Medulla oblongata (tissue), 1 donor: Measurements from ENCODE around the gene TCN2.
"Not testable (repeated sequence)": the region's sequence is repeated elsewhere in the genome, so short reads cannot be mapped to it uniquely, and the experiment has no call there.

Experiments
- DNase-seq: peaks from one replicate; pipeline ENCODE4 v3.0.0-alpha.2; 2015; ENCODE audit errors: extremely low spot score

Gene TCN2

DNA sequence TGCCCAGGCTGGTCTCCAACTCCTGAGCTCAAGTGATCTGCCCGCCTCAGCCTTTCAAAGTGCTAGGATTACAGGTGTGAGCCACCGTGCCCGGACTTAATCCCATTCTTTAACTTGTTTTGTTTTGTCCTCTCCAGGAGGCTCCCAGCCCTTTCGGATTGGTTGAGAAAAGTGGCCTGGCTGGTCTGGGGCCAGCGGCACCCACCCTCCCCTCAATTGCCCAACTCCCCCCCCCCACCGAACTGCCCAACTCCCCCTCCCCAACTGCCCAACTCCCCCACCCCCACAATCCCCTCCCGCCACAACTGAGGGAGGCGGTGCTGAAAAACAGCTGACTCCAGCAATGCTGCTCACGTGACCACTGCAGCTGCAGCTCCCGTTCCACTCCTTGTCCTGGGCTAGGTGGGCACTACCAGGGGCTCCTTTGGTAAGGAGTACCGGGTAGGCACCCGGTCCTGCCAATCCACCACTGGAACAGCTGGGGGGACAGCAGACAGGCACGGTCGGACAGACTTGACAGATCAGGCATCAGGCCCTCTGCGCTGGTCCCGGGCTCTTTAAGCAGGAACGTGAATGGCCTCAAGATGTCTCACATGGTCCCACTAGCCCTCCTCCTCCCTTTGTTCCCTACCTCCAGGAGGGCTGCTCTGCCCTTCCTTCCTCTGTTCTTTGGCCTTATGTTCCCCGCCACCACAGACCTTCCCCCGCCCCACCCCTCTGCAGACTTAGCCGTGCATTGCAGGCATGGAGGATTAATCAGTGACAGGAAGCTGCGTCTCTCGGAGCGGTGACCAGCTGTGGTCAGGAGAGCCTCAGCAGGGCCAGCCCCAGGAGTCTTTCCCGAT, at the start of gene TCN2:
TCN2 (plus strand) TSS at position 720 of the 845 bp plus-strand sequence. CDS start 158 bp downstream, outside the sequence.
- peak; percentile 87 for DNase-seq

DNA sequence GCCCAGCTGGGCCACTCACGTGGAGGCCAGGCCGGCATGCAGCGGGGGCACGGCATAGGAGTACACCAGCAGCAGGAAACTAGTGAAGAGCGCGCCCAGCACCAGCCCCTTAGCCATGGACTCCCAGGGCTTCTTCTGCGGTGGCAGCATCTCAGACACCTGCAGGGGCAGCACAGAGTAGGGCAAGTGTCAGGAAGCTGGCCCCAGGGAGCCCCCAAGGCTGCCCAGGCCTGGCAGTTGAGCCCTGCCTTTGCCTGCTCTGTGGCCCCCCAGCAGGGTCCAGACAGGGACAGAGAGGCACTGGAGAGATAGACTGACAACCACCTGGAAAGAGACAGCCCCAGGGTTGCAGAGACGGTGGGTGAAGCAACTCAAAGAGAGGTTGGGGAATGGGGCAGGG, 49.7 kb upstream of the TCN2 start:
- no peak for DNase-seq

DNA sequence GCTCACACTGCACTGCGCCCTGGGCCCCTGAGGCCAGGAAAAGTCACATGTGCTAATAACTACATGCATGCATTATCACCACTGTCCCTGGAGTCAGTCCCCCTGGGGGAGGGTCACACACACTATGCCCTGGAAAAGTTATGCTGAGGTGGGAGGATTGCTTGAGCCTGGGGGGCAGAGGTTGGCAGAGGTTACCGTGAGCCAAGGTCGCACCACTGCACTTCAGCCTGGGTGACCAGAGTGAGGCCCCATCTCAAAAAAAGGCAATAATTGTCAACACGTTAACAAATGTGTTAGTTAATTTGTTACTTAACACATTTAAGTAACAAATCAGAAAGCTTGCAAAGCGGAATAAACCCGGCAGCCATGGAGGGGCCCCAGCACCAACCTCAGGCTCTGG, 47.1 kb upstream of the TCN2 start:
- no peak for DNase-seq

DNA sequence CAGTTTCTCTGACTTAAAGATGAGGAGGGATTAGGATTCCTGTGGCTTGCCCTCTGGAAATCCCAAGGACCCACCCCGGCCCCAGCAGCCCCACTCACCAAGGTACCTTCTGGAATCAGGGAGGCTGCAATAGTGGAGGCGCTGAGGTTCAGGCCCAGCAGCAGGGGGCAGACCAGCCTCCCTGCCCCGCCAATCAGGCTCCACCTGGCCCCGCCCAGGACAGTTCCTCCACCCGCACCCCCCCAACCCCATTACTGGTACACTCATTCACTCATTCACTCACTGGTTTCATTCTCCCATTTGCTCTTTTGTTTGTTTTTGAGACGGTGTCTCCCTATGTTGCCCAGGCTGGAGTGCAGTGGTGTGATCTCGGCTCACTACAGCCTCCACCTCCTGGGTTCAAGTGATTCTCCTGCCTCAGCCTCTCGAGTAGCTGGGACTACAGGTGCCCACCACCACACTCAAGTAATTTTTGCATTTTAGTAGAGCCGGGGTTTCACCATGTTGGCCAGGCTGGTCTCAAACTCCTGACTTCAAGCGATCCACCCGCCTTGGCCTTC, 46.3 kb upstream of the TCN2 start:
- DNase-seq = not testable (repeated sequence)

DNA sequence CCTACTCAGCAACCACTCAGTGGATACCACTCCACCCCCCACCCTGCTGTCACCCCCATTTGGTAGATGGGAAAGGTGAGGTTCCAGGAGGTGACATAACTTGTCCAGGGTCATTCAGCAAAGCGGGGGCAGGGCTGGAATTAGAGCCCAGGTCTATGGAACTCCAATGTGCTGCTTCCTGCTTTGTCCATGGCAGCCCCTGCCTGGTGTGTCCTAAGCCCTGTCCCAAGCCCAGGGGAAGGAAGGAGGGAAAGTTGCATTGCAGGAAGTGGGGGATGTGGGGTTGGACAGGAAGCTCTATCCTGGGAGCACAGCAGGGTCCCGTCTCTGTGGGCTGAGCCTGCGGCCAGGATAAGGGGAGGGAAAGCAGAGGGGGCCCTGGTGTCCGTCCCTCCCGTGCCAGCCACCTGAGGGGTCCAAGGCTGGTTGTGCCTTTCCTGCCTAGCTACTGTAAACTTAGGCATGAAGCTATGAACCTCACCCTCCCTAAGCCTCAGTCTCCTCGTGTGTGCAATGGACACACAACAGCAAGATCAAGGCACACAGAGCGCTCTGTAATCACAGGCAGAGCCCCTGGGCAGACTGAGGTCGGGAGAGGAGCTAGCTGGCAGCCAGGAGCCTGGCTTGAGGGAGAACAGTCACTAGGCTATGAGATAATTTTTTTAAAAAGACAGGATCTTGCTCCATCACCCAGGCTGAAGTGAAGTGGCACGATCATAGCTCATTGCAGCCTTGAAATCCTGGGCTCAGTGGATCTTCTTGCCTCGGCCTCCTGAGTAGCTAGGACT, 45.4 kb upstream of the TCN2 start:
- DNase-seq = no peak

DNA sequence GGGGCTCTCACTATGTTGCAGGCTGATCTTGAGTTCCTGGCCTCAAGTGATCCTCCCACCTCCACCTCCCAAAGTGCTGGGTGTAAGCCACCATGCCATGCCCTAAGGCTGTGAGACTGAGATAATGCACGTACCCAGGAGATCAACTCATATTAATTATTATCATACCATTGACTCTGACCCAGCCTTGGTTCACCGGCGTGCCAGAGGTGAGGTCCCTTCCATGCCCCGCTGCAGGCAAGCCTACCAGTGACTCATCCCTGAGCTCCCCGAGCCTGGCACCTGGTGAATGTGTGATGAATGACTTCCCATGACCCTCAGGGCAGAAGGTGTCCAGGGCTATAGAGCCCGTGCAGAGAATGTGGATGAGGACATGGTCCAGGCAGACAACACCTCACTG, 44.6 kb upstream of the TCN2 start:
- DNase-seq = no peak

DNA sequence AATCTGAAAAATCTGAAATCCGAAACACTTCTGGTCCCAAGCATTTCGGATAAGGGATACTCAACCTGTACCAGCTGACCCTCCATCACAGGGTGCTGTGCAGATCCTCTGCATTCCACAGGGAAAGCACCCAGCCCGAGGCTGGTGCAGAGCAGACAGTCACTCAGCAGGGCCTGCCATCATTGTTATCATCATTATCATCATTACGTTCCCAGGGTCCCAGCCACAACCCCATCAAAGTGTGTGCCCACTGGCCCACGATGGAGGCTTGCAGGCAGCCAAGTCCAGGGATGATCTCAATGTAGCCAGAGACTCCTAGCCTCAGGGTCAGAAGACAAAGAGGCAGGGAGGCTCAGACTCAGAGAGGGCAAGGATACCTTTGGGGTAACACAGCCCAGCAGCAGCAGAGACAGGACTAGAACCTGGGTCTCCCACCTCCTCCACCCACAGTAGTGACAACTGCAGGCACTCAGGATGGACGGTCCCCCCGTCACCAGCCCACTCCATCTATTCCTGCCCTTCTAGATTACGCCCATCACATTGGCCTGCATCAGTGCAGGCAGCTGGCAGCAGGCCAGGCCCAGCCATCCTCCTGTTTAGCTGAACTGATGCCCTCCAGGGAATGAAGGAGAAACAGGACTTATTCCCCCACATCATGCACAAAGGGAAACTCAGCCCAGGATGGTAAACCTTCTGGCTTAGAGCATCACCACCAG, 42.8 kb upstream of the TCN2 start:
- no peak for DNase-seq

DNA sequence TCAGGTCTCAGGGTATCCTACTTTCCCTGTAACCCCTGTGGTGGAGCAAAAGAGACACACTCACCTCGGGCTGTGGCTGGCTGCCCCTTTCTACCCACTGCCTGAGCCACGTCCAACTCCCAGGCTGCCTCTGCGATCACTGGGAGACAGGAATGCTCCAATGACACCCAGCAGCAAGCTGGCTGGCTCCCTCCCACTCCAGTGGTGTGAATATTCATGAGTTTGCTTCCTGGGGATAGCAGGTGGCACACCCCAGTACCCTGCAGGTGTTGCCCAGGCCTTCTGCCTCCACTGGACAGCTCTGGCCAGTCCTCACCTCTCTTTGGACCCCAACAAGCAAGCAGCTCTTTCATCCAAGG, 42.2 kb upstream of the TCN2 start:
- DNase-seq = no peak

DNA sequence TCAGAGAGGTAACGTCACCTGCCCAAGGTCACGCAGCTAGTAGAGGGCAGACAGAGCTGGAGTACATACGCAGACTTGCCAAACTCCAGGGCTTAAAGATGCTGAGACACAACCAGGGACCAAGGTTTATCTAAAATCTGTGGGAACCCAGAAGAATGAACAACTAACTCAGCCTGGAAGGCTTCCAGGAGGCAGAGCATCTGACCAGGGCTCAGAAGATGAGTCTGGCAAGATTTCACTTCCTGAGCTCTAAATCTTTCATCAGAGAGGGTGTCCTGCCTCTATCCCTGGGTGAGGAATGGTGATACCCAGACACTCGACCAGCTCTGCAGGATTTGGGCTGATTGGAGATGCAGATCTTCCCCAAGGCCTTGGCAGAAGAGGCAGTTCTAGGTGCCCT, 41.6 kb upstream of the TCN2 start:
- DNase-seq = peak; percentile 41

DNA sequence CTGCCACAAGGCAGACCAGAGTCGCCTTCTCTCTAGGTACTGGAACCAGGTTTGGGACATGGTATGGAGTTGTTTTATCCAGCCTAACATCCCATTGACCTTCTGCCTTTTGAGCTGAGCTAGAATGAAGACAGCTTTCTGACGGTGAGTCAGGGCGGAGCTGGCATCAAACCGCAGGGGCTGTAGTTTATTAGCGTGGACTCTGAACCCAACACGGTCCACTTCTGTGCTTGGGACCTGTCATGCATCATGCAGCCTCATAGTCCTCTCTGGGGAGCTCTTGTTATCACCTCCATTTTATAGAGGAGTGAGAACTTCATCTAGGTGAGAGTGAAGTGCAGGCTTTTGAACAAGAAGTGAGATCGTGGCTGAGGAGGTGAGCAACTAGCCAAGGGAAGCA, 40.8 kb upstream of the TCN2 start:
- no peak for DNase-seq

DNA sequence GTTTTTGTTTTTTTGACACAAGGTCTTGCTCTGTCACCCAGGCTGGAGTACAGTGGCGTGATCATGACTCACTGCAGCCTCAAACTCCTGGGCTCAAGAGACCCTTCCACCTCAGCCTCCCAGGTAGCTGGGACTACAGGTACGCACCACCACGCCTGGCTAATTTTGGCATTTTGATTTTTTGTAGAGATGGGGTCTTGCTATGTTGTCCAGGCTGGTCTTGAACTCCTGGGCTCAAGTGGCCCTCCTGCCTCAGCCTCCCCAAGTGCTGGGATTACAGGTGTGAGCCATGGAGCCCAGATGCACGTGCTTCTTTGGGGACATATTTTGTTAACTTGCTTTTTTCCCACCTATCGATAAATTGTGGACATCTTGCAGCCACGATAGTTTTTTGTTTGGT, 39.7 kb upstream of the TCN2 start:
- not testable (repeated sequence) for DNase-seq

DNA sequence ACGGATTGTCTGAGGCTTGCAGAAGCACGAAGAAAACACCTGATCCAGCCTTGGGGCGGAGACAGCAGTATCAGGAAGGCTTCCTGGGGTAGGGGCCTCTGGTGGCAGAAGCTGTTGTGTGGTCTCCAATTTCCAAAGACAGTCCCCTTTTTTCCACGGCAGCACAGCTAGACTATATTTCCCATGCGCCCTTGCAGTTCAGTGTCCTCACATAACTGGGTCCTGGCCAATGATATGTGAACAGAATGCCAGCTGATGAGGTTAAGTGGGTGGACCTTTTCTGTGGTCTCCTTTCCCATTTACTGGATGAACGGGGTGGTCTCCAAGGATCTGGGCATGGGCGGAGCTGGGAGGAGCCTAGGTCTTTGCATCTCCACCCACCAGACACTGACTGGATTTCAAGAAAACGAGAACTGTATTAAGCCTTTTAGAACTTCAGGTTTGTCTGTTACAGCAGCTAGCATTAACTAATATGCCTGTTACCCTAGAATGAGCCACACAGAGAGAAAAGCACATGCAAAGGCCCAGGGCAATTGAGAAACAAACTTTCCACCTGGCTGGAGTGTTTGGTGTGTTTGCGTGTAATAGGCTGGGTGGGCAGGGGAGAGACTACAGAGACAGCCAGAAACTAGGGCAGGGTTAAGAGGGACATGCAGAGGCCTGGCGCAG, 38.7 kb upstream of the TCN2 start:
- DNase-seq = no peak

DNA sequence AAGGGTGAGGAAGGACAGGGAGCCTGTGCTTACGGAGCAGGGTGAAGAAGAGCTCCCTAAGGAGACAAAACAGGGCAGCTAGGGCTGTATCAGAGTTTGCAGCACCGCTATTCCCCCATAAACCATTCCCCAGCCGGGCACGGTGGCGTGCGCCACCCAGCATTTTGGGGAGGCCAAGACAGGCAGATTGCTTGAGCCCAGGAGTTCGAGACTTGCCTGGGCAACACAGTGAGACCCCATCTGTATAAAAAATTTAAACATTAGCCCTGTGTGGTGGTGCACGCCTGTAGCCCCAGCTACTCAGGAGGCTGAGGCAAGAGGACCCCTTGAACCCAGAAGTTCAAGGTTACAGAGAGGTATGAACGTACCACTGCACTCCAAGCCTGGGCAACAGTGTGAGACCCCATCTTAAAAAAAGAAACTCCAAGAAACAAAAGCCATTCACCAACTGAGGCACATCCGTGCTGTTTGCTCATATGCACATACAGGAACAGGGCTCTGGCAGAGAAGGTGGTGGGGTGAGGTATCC, 37.2 kb upstream of the TCN2 start:
- DNase-seq = no peak

DNA sequence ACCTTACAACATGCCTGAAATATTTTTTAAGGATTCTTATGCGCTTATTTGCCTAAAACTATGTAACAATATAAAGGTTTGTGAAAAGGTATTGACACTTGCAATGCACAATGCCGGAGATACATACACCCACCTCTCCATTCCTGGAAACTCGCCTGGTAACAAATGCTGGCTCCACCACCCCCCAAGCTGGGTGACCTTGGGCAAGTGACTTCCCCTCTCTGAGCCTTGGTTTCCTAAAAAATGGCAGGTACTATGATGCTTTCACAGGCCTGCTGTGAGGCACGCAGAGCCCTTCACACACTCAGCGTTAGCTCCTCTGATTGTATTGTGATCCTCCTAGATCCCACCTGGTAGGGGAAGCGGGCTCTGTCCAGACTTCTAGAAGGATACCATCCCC, 34.8 kb upstream of the TCN2 start:
- no peak for DNase-seq

DNA sequence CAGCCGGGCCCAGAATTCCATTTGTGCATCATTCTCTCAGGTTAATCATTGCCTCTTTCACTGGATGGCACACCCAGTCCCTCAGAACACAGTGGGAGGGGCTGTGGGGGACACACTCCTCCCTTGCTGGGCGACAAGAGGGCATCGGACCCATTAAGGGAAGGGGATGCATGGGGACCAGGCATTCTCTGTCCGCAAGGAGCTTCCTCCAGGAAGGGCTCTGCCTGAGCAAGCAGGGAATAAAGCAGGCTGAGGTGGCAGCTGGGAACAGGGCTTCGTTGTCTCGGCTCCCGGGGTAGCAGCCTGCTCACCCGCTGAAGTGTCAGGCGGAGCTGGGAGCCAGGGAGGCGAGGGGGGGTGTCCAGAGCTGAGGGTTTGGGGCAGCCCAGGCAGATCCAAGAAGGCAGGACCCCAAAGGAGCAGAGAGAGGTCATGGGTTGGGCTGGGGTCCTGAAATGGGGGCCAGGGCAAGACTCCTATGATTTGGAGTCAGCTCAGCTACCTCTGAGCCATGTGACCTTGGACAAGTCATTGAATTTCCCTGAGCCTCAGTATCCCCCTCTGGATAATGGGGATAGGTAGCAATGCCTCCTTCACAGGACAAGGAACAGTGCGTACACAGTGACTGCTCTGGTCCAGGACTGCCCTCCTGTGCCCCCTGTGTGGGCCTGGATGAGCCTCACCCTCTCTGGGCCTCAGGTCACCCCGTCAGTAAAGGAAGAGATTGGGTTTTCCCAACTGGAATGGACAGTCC, 34.0 kb upstream of the TCN2 start:
- DNase-seq = peak; percentile 66

DNA sequence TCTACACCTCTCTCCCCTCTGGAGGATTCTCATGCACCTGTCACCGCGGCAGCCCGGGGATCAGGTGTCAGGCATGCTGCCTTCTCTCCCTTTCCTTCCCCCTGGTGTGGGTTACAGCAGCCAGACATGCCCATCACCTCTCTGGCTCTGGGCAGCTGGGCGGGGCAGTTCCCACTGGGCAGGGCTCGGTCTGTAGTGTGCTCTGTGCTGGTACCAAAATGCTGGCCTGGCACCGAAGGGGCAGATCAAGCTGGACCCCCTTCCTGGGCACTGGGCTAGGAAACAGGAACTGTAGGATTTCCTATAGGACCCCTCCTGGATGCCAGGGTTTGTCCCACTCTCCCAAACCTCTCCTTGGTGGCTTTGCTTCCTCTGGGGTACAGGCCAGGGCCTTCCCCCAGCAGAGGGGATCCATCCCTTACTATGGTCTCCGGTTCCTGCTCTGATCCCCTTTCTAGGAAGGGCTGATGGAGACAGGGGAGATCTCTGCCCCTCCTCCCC, 33.3 kb upstream of the TCN2 start:
- peak; percentile 20 for DNase-seq

DNA sequence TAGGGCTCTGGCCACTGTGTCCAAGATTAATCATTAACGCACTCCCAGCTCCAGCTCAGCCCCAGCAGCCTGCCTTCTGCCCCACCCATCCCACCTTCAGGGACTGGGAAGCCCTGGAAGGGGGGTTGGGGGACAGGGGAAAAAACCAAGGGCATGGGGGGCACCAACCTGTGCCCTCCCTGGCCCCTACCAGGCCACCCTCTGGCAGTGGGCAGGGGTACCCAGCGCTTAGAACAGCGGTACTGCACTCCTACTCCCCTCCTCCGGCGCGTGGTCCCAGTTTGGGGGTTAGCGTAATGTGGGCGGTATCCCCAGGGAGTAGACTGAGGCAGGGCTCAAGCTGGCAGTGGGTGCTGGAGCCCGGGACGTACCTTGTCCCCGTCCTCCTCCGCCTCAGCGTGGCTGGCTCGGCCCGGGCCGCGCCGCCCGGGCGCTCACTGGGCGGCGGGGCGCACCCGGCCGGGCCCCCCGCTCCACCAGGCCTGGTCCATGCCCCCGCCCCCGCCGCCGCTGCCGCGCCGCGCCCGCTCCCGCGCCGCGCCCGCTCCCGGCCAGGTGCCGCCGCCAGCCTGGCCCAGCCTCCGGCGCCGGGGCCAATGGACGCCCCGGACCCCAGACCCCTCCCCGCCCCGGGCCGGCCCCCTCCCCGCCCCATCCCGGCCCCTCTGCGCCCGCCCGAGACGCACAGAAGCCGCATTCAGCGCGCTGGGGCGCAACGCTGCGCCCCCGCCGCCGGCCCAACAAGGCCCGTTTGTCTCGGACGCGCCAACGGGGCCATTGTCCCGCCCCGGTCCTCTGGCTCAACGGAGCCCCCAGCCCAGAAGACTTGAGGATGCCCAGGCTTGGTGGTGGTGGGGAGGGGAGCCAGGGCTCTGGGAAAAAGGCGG, 32.6 kb upstream of the TCN2 start, which contains the start of gene GAL3ST1:
GAL3ST1 (minus strand) TSS at position 571 of the 887 bp plus-strand sequence. CDS start 17,273 bp downstream, outside the sequence.
- peak; percentile 88 for DNase-seq

DNA sequence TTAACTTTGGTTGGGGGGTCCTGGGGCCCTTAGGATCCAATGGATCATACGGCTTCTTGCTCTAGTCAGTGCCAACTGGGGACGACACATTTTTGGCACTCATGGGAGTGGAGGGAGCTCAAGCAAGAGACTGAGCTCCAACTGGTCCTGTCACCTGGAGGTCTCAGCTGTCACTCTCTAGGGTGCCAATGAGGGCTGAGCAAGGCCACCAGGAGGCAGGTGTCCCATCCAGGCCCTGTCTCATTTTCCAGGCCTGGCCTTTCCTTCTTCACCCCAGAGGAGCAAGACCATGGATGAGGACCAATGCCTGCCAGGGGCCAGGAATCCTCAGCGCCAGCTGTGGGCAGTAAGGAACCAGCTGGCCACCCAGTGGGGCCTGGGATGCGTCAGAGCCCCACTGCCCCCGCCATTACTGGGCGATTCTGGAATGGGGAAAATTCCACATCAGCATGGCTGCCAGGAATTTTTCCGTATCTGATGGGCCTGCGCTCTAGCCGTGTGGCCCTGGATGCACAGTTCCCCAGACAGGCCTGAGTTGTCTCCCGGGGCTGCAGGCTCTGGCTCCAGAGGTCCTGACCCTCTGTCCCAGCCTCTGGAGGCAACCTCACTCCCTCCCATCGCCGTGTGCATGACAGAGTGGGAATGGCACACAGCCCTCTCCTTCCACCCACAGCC, 31.8 kb upstream of the TCN2 start:
- DNase-seq = peak; percentile 46

DNA sequence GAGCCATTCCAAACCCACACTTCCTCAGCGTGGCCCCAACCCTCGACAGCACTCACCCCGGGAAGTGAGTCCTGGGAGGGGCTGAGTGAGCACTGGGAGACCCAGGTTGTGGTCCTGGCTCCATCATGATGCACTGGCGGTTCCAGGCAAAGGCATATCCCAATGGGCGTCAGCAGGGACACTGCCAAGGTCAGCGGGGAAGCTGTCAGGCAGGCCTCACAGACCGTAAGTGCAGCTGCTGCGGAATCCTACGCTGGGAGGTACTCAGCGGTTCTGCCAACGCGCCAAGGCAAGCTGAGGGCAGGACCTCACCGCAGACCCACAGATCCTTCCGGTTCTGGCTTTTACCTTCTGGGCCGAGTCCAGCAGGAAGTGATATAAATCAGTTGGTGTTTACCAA, 31.1 kb upstream of the TCN2 start:
- peak; percentile 11 for DNase-seq
